SK-N-SH treated with all-trans-retinoic acid at 6 μM for 48 hours (cell line): ENCODE data around the gene PPM1H.

ENCODE experiments used
- ATAC-seq: fragments of 200-7000 bp; cut with Tn5 transposase; 3 replicates; pipeline ENCODE4 v1.9.1; 2020; ENCODE audit warnings: mild to moderate bottlenecking, moderate library complexity
- CREB5 ChIP-seq: fragments of 250-450 bp; sonication (Bioruptor Pico); IDR thresholded peaks from 2 replicates; pipeline ENCODE4 v1.5.1; 2020; ENCODE audit warnings: low read depth, mild to moderate bottlenecking, moderate library complexity
- CSDC2 ChIP-seq: fragments of 250-450 bp; sonication (Bioruptor Pico); IDR thresholded peaks from 2 replicates; pipeline ENCODE4 v1.5.0; 2020; ENCODE audit warnings: mild to moderate bottlenecking, moderate library complexity
- CSRNP3 ChIP-seq: fragments of 250-450 bp; sonication (Bioruptor Pico); IDR thresholded peaks from 2 replicates; pipeline ENCODE4 v1.5.1; 2021; ENCODE audit warnings: mild to moderate bottlenecking, moderate library complexity
- ISL1 ChIP-seq: fragments of 250-450 bp; sonication (Bioruptor Pico); IDR thresholded peaks from 2 replicates; pipeline ENCODE4 v2.1.2; 2022; ENCODE audit warnings: mild to moderate bottlenecking, moderate library complexity
- OSR1 ChIP-seq: fragments of 250-450 bp; sonication (Bioruptor Pico); IDR thresholded peaks from 2 replicates; pipeline ENCODE4 v1.8.0; 2022; ENCODE audit warnings: moderate library complexity, mild to moderate bottlenecking, inconsistent platforms
- PATZ1 ChIP-seq: fragments of 250-450 bp; sonication (Bioruptor Pico); IDR thresholded peaks from 2 replicates; pipeline ENCODE4 v1.8.0; 2020; ENCODE audit warnings: mild to moderate bottlenecking, moderate library complexity, borderline replicate concordance
- POU6F1 ChIP-seq: fragments of 250-450 bp; sonication (Bioruptor Pico); IDR thresholded peaks from 2 replicates; pipeline ENCODE4 v1.8.0; 2021; ENCODE audit warnings: low read depth, mild to moderate bottlenecking, moderate library complexity, borderline replicate concordance
- PPARA ChIP-seq: fragments of 250-450 bp; sonication (Bioruptor Pico); IDR thresholded peaks from 2 replicates; pipeline ENCODE4 v1.5.0; 2020; ENCODE audit warnings: mild to moderate bottlenecking, borderline replicate concordance
- RARB ChIP-seq: fragments of 250-450 bp; sonication (Bioruptor Pico); IDR thresholded peaks from 2 replicates; pipeline ENCODE4 v1.8.0; 2021; ENCODE audit warnings: mild to moderate bottlenecking, moderate library complexity
- SNAI2 ChIP-seq: fragments of 250-450 bp; sonication (Bioruptor Pico); IDR thresholded peaks from 2 replicates; pipeline ENCODE4 v1.5.0; 2020; ENCODE audit warnings: mild to moderate bottlenecking, moderate library complexity
- TCF4 ChIP-seq: fragments of 250-450 bp; sonication (Bioruptor Pico); IDR thresholded peaks from 2 replicates; pipeline ENCODE4 v1.8.0; 2021; ENCODE audit warnings: mild to moderate bottlenecking, moderate library complexity, borderline replicate concordance
- TOX ChIP-seq: fragments of 250-450 bp; sonication (Bioruptor Pico); IDR thresholded peaks from 2 replicates; pipeline ENCODE4 v1.8.0; 2021; ENCODE audit warnings: mild to moderate bottlenecking, moderate library complexity, borderline replicate concordance
- TSHZ2 ChIP-seq: fragments of 250-450 bp; sonication (Bioruptor Pico); IDR thresholded peaks from 2 replicates; pipeline ENCODE4 v1.5.0; 2020; ENCODE audit warnings: mild to moderate bottlenecking, moderate library complexity
- ZC3H10 ChIP-seq: fragments of 250-450 bp; sonication (Bioruptor Pico); IDR thresholded peaks from 2 replicates; pipeline ENCODE4 v1.5.1; 2021; ENCODE audit warnings: mild to moderate bottlenecking, moderate library complexity
- ZFP3 ChIP-seq: fragments of 250-450 bp; sonication (Bioruptor Pico); IDR thresholded peaks from 2 replicates; pipeline ENCODE4 v1.5.0; 2020; ENCODE audit warnings: mild to moderate bottlenecking, moderate library complexity
- ZFP30 ChIP-seq: fragments of 450-650 bp; formaldehyde crosslinking; IDR thresholded peaks from 2 replicates; pipeline ENCODE4 v1.5.0; 2022; ENCODE audit warnings: mild to moderate bottlenecking, moderate library complexity
- ZNF565 ChIP-seq: fragments of 450-650 bp; formaldehyde crosslinking; conservative IDR thresholded peaks from 2 replicates; pipeline ENCODE4 v1.5.0; 2020; ENCODE audit warnings: low read depth, mild to moderate bottlenecking, moderate library complexity
- ZNF70 ChIP-seq: fragments of 450-650 bp; formaldehyde crosslinking; IDR thresholded peaks from 2 replicates; pipeline ENCODE4 v1.5.0; 2020; ENCODE audit warnings: mild to moderate bottlenecking, moderate library complexity

PPM1H gene

GRCh38 chr12:62606654-62607053 lies 328.3 kb downstream of the PPM1H start (continued):
- TF ChIP-seq TSHZ2 (no peak), RARB (CRISPR knock-in tag) (no peak)

GRCh38 chr12:62605981-62606380 lies 329.0 kb downstream of the PPM1H start:
- TF ChIP-seq TCF4 (CRISPR knock-in tag) (no peak), ZFP30 (CRISPR knock-in tag) (no peak), CSDC2 (no peak), OSR1 (CRISPR knock-in tag) (no peak)
- no peak for ATAC-seq

- no peak for TF ChIP-seq CSDC2
- no peak for ATAC-seq
These were observed 330.1 kb downstream of the PPM1H start for GRCh38 chr12:62604871-62605270.

- no peak for ATAC-seq
- TF ChIP-seq PATZ1: no peak
- no peak for TF ChIP-seq CREB5
- TF ChIP-seq ZFP3: no peak
- TF ChIP-seq ISL1 (CRISPR knock-in tag): no peak
- TF ChIP-seq PPARA (CRISPR knock-in tag): no peak
- TF ChIP-seq TOX (CRISPR knock-in tag): no peak
- no peak for TF ChIP-seq ZC3H10 (CRISPR knock-in tag)
These were observed 330.6 kb downstream of the PPM1H start for GRCh38 chr12:62604373-62604772.

- ATAC-seq: no peak
These were observed 331.2 kb downstream of the PPM1H start for GRCh38 chr12:62603811-62604098.

More at GRCh38 chr12:62603811-62604098, 331.2 kb downstream of the PPM1H start:
- TF ChIP-seq ZNF565 (CRISPR knock-in tag) (no peak), SNAI2 (CRISPR knock-in tag) (no peak), POU6F1 (no peak), ZNF70 (CRISPR knock-in tag) (no peak), CSDC2 (no peak), CSRNP3 (CRISPR knock-in tag) (no peak), CREB5 (no peak), ISL1 (CRISPR knock-in tag) (no peak), ZC3H10 (CRISPR knock-in tag) (no peak)
